Measurements from ENCODE around the gene PCCA. TPM values are rescaled to one million over a fixed set of nuclear protein-coding genes. Genes with fewer than 3 reads are reported as not detected.
"Not testable (repeated sequence)": the region's sequence is repeated elsewhere in the genome, so short reads cannot be mapped to it uniquely, and the experiment has no call there.

The PCCA gene
- total RNA-seq, 1 donor from 2014 or later = 33.3 TPM

DNA sequence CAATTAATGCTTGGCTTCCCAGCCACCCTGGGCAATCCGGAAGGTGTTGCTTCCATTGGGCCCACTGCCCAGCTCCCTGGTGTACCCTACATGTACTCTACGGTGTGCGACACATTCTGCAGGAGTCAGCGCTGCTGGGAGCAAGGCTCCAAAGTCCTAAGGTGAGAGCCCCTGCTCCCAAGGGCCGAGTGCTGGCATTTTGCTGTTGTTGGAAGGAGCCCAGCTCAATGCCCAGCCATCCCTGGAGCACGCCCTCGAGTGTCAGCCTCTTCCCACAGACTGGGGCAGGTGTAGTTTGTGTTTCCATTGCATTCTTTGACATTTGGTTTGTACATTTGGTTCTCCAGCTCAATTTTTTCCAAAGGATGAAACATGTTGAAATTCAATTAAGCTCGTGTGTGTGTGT, 435.1 kb downstream of the PCCA start:
- H3K4me1 Mint-ChIP-seq (ENCODE audit: unreplicated experiment) = peaks cover 28% of the 10 kb centered on the region
- H3K27me3 Mint-ChIP-seq (ENCODE audit: unreplicated experiment) = peaks cover 7% of the 10 kb centered on the region
- peaks cover 14% of the 10 kb centered on the region for H3K36me3 Mint-ChIP-seq (ENCODE audit: low read depth, unreplicated experiment)
- TF ChIP-seq, protein P1, sequence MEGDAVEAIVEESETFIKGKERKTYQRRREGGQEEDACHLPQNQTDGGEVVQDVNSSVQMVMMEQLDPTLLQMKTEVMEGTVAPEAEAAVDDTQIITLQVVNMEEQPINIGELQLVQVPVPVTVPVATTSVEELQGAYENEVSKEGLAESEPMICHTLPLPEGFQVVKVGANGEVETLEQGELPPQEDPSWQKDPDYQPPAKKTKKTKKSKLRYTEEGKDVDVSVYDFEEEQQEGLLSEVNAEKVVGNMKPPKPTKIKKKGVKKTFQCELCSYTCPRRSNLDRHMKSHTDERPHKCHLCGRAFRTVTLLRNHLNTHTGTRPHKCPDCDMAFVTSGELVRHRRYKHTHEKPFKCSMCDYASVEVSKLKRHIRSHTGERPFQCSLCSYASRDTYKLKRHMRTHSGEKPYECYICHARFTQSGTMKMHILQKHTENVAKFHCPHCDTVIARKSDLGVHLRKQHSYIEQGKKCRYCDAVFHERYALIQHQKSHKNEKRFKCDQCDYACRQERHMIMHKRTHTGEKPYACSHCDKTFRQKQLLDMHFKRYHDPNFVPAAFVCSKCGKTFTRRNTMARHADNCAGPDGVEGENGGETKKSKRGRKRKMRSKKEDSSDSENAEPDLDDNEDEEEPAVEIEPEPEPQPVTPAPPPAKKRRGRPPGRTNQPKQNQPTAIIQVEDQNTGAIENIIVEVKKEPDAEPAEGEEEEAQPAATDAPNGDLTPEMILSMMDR (IDR thresholded peaks at IDR 0.05; ENCODE audit: unreplicated experiment) = no peak
- no peaks in the 10 kb centered on the region for H3K9me3 Mint-ChIP-seq (ENCODE audit: unreplicated experiment)
- no peak for DNase-seq (ENCODE audit: low spot score)
- no peak overlapping the region for H3K27ac Mint-ChIP-seq (ENCODE audit: unreplicated experiment)
- no peak overlapping the region for H3K4me3 Mint-ChIP-seq (ENCODE audit: unreplicated experiment)

DNA sequence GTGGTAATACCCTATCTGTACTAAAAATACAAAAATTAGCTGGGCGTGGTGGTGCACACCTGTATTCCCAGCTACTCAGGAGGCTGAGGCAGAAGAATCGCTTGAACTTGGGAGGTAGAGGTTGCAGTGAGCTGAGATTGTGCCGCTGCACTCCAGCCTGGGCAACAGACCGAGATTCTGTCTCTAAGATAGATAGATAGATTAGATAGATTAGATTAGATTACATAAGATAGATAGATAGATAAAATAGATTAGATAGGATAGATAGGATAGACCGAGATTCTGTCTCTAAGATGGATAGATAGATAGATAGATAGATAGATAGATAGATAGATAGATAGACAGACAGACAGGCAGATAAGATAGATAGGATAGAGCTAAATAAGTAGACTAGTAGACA, 435.8 kb downstream of the PCCA start:
- H3K36me3 Mint-ChIP-seq (ENCODE audit: low read depth, unreplicated experiment) = peaks cover 14% of the 10 kb centered on the region
- H3K27ac Mint-ChIP-seq (ENCODE audit: unreplicated experiment) = peak overlapping the region; percentile 66
- not testable (repeated sequence) for H3K9me3 Mint-ChIP-seq (ENCODE audit: unreplicated experiment); H3K4me3 Mint-ChIP-seq (ENCODE audit: unreplicated experiment); DNase-seq (ENCODE audit: low spot score); H3K27me3 Mint-ChIP-seq (ENCODE audit: unreplicated experiment)
- peaks cover 28% of the 10 kb centered on the region for H3K4me1 Mint-ChIP-seq (ENCODE audit: unreplicated experiment)

DNA sequence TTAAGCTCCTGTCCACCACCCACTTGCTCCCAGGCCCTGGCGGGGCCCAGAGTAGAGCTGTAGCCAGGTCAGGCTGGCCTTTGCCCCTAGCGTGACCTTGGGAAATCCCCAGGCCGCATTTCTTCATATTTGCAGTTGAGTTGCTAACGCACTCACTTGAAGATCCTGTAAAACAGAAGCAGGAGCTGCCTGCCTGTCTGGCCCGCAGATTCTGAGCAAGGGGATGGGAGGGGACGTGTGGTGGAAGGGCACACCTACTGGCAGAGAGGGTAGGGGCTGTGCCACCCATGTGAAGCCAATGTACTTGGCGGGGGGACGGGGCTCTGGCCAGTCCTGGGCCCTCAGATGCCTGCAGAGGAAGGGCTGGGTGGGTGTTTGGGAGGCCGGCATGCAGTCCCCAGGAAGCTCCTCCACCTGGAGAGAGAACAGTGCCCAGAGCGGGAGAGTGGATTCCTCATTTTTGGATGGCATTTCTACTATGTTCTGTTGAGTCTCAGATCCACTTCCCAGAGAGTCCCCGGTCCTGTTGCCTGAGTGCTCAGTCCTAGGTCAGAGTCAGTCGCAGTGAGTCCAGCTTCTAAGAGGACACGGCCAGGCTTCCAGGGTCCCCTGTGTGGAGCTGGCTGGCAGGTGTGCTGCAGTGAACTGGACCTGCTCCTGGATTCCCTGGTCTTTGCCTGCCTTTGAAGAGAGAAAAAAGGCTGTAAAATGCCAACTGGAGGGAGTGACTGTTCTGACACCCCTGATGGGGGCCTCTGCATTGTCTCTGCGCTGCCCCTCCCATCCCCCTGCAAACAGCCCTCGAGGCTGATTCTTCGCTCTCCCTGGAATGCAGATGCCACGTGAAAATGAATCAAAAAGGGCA, 436.8 kb downstream of the PCCA start:
- no peak for DNase-seq (ENCODE audit: low spot score)
- Mint-ChIP-seq H3K27me3 (ENCODE audit: unreplicated experiment) (peaks cover 7% of the 10 kb centered on the region), H3K9me3 (ENCODE audit: unreplicated experiment) (no peaks in the 10 kb centered on the region), H3K4me1 (ENCODE audit: unreplicated experiment) (peaks cover 28% of the 10 kb centered on the region), H3K27ac (ENCODE audit: unreplicated experiment) (no peak overlapping the region), H3K4me3 (ENCODE audit: unreplicated experiment) (no peak overlapping the region), H3K36me3 (ENCODE audit: low read depth, unreplicated experiment) (peaks cover 14% of the 10 kb centered on the region)
- TF ChIP-seq, protein P1 (IDR thresholded peaks at IDR 0.05; ENCODE audit: unreplicated experiment) = no peak

DNA sequence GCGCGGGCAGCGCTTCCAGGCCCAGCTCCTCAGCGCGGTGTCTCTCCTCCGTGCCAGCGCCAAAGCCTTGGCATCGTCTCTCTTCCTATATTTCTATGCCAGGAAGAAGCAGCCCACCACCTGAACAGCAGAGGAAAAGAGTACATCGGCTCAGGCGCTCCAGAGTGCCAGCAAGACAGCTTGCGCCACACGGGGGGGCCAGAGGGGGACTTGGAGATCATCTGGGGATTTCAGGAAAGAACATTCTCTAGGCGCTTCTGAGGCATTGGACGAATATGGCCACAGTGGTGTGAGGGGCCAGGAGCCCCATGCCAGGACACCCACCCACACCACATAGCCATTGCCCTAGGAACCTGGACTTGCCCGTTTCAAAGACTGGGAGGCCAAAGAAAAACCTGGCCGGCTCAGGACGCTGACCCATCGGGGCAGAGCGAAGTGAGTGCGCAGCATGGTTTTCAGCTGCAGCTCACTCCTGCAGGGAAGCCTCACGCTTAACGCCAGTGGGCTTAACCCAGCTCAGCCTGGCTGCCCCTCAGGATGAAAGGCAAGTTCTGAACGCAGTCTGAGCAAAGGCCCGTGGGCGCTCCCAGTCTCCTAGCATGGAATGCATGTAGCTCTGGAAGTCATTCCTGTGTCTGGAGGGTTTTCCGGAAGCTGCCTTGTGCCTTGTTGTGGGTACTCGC, 437.6 kb downstream of the PCCA start:
- DNase-seq (ENCODE audit: low spot score) = no peak
- no peak overlapping the region for H3K27ac Mint-ChIP-seq (ENCODE audit: unreplicated experiment)
- TF ChIP-seq, protein P1 (IDR thresholded peaks at IDR 0.05; ENCODE audit: unreplicated experiment) = no peak
- peaks cover 7% of the 10 kb centered on the region for H3K27me3 Mint-ChIP-seq (ENCODE audit: unreplicated experiment)
- H3K4me3 Mint-ChIP-seq (ENCODE audit: unreplicated experiment) = no peak overlapping the region
- H3K4me1 Mint-ChIP-seq (ENCODE audit: unreplicated experiment) = peaks cover 25% of the 10 kb centered on the region
- no peaks in the 10 kb centered on the region for H3K9me3 Mint-ChIP-seq (ENCODE audit: unreplicated experiment)
- peaks cover 16% of the 10 kb centered on the region for H3K36me3 Mint-ChIP-seq (ENCODE audit: low read depth, unreplicated experiment)

DNA sequence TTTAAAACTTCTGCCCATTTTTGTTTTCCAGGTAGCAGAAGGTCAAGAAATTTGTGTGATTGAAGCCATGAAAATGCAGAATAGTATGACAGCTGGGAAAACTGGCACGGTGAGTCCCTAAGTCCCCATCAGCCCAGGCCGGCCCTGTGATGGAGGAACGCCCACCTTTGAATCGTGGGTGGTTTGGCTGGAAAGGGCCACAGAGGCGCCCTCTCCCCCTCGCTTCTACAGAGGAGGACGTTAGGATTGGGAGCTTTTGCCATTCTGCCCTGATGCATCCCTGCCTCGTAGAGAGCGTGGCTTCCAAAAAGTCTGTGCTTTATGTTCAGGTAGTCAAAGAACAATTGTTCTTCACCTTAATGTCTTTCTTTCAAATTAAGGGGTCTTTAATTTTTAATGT, 438.8 kb downstream of the PCCA start:
- no peak for DNase-seq (ENCODE audit: low spot score)
- Mint-ChIP-seq H3K27ac (ENCODE audit: unreplicated experiment) (no peak overlapping the region), H3K4me1 (ENCODE audit: unreplicated experiment) (peaks cover 15% of the 10 kb centered on the region), H3K27me3 (ENCODE audit: unreplicated experiment) (peaks cover 7% of the 10 kb centered on the region), H3K4me3 (ENCODE audit: unreplicated experiment) (no peak overlapping the region), H3K36me3 (ENCODE audit: low read depth, unreplicated experiment) (peaks cover 20% of the 10 kb centered on the region), H3K9me3 (ENCODE audit: unreplicated experiment) (no peaks in the 10 kb centered on the region)
- TF ChIP-seq, protein P1 (IDR thresholded peaks at IDR 0.05; ENCODE audit: unreplicated experiment) = no peak

Measured in endothelial cell (in vitro differentiated cells).